ENCODE measurements around the gene SIRT2. TPM values are rescaled to one million over a fixed set of nuclear protein-coding genes. Genes with fewer than 3 reads are reported as not detected.
"Not testable (repeated sequence)": the region's sequence is repeated elsewhere in the genome, so short reads cannot be mapped to it uniquely, and the experiment has no call there.

SIRT2 gene
- total RNA-seq, 2 donors from 2014 or later: 33.2 to 39.6 TPM

- 91% methylated on average over 7 of the region's 7 CpGs for WGBS, 2 donors
- no peak for TF ChIP-seq CTCF (IDR thresholded peaks at IDR 0.05)
- TF ChIP-seq POLR2A (IDR thresholded peaks at IDR 0.05): no peak
- Histone ChIP-seq H3K36me3 (replicated peaks in 1 of 2; ENCODE audit: insufficient read depth in 1 of 2, low read depth in 2 of 2) (peaks cover 9 to 17% of the 10 kb centered on the region in 2 donors), H3K4me3 (no peak overlapping the region), H3K4me1 (peaks cover 55% of the 10 kb centered on the region), H3K27me3 (no peaks in the 10 kb centered on the region), H3K27ac (peak overlapping the region in 2 of 4 donors; percentile 90 to 93), H3K9me3 (no peaks in the 10 kb centered on the region)
- no peak for ATAC-seq
- DNase-seq: no peak
- intact Hi-C loops (cut with DNase I): no loop called here
Observed at GRCh38 chr19:38833092-38833425, 66.4 kb downstream of the SIRT2 start.

- Histone ChIP-seq H3K27ac (peak overlapping the region; percentile 86 to 94 (median 92)), H3K27me3 (no peaks in the 10 kb centered on the region)
Observed at GRCh38 chr19:38831142-38831605, 68.2 kb downstream of the SIRT2 start.

GRCh38 chr19:38830039-38830733 lies 69.2 kb downstream of the SIRT2 start:
- intact Hi-C loops (cut with DNase I): no loop called here
- Histone ChIP-seq H3K27me3 (no peaks in the 10 kb centered on the region), H3K36me3 (replicated peaks in 1 of 2; ENCODE audit: insufficient read depth in 1 of 2, low read depth in 2 of 2) (no peaks in the 10 kb centered on the region), H3K9me3 (no peaks in the 10 kb centered on the region), H3K27ac (peak overlapping the region in 2 of 4 donors; percentile 90 to 94), H3K4me1 (peaks cover 27% of the 10 kb centered on the region), H3K4me3 (no peak overlapping the region)
- TF ChIP-seq CTCF (IDR thresholded peaks at IDR 0.05): no peak
- TF ChIP-seq POLR2A (IDR thresholded peaks at IDR 0.05): no peak
- no peak for DNase-seq
- ATAC-seq: no peak
- 48 to 50% methylated on average over 4 of the region's 4 CpGs for WGBS, 2 donors

More at GRCh38 chr19:38831142-38831605, 68.2 kb downstream of the SIRT2 start:
- TF ChIP-seq CTCF (IDR thresholded peaks at IDR 0.05) (no peak), POLR2A (IDR thresholded peaks at IDR 0.05) (no peak)
- Histone ChIP-seq H3K4me1 (peaks cover 37% of the 10 kb centered on the region), H3K36me3 (replicated peaks in 1 of 2; ENCODE audit: insufficient read depth in 1 of 2, low read depth in 2 of 2) (peaks cover 2 to 3% of the 10 kb centered on the region in 2 donors), H3K9me3 (no peaks in the 10 kb centered on the region), H3K4me3 (peak overlapping the region; percentile 43 to 56)
- intact Hi-C loops (cut with DNase I): no loop called here
- WGBS, 2 donors: 0 to 1% methylated on average over 5 to 16 of the region's 16 CpGs
- DNase-seq: peak; percentile 74 to 88 (median 86)
- peak; percentile 55 for ATAC-seq

- not testable (repeated sequence) for H3K4me3 ChIP-seq
- WGBS, 2 donors: 79 to 95% methylated on average over 6 to 7 of the region's 7 CpGs
Observed at GRCh38 chr19:38829203-38829602, 70.2 kb downstream of the SIRT2 start.

More at GRCh38 chr19:38829203-38829602, 70.2 kb downstream of the SIRT2 start:
- peaks cover 26% of the 10 kb centered on the region for H3K4me1 ChIP-seq
- H3K27ac ChIP-seq; ATAC-seq; intact Hi-C loops (cut with DNase I); H3K9me3 ChIP-seq; H3K36me3 ChIP-seq (replicated peaks in 1 of 2; ENCODE audit: insufficient read depth in 1 of 2, low read depth in 2 of 2); H3K27me3 ChIP-seq; DNase-seq: not testable (repeated sequence)

Other genes with a start within 250 kb of the SIRT2 start
- gene CAPN12, start 155.1 kb downstream of the SIRT2 start, total RNA-seq: 10 to 100 TPM in 1 of 2 donors, 1 to 10 TPM in 1; 9.9 to 11.4 TPM
- gene LGALS7, start 126.1 kb downstream of the SIRT2 start, total RNA-seq: not detected
- not detected for gene LGALS7B, start 110.4 kb downstream of the SIRT2 start, total RNA-seq
- 100 to 1,000 TPM in 1 of 2 donors, 10 to 100 TPM in 1; 54.1 to 153 TPM for gene LGALS4, start 86.7 kb downstream of the SIRT2 start, total RNA-seq
- 10 to 100 TPM; 87.4 to 93.3 TPM for gene ECH1, start 67.8 kb downstream of the SIRT2 start, total RNA-seq
- 100 to 1,000 TPM in 1 of 2 donors, 10 to 100 TPM in 1; 80.4 to 139 TPM for gene HNRNPL, start 49.6 kb downstream of the SIRT2 start, total RNA-seq
- gene RINL, start 21.3 kb downstream of the SIRT2 start, total RNA-seq: 10 to 100 TPM in 1 of 2 donors, 1 to 10 TPM in 1; 6.9 to 13.7 TPM
- 10 to 100 TPM in 1 of 2 donors, 1 to 10 TPM in 1; 7.8 to 28.3 TPM for gene NFKBIB, start 351 bp upstream of the SIRT2 start, total RNA-seq
- not detected for gene CCER2, start 12.6 kb upstream of the SIRT2 start, total RNA-seq
- 10 to 100 TPM; 25.2 to 34.6 TPM for gene SARS2, start 31.1 kb upstream of the SIRT2 start, total RNA-seq
- gene MRPS12, start 31.3 kb upstream of the SIRT2 start, total RNA-seq: 10 to 100 TPM; 16.6 to 16.8 TPM
- gene FBXO17, start 76.1 kb upstream of the SIRT2 start, total RNA-seq: 10 to 100 TPM; 18.8 to 25.2 TPM
- gene FBXO27, start 132.9 kb upstream of the SIRT2 start, total RNA-seq: 1 to 10 TPM in 1 of 2 donors, under 1 TPM in 1; 0.52 to 4.3 TPM
- gene ACP7, start 184.8 kb upstream of the SIRT2 start, total RNA-seq: not detected
- gene PAK4, start 226.2 kb upstream of the SIRT2 start, total RNA-seq: 10 to 100 TPM; 18.9 to 40.2 TPM

Data from body of pancreas (tissue), 4 donors.